PC-3 (cell line): ENCODE measurements around the gene RNF19B.

ENCODE experiments used
- EZH2 ChIP-seq: fragments of 300-600 bp; sonication (generic); IDR thresholded peaks from one replicate; pipeline ENCODE4 v1.6.1; 2017; ENCODE audit warnings: antibody characterized with exemption, mild to moderate bottlenecking, low read length; ENCODE audit not compliant: unreplicated experiment
- TF ChIP-seq, protein P1 (sequence below): fragments of 300-600 bp; sonication (generic); conservative IDR thresholded peaks from 2 replicates; pipeline ENCODE4 v1.5.1; 2017; ENCODE audit warnings: antibody characterized with exemption, low read depth, mild to moderate bottlenecking, low read length

DNA sequence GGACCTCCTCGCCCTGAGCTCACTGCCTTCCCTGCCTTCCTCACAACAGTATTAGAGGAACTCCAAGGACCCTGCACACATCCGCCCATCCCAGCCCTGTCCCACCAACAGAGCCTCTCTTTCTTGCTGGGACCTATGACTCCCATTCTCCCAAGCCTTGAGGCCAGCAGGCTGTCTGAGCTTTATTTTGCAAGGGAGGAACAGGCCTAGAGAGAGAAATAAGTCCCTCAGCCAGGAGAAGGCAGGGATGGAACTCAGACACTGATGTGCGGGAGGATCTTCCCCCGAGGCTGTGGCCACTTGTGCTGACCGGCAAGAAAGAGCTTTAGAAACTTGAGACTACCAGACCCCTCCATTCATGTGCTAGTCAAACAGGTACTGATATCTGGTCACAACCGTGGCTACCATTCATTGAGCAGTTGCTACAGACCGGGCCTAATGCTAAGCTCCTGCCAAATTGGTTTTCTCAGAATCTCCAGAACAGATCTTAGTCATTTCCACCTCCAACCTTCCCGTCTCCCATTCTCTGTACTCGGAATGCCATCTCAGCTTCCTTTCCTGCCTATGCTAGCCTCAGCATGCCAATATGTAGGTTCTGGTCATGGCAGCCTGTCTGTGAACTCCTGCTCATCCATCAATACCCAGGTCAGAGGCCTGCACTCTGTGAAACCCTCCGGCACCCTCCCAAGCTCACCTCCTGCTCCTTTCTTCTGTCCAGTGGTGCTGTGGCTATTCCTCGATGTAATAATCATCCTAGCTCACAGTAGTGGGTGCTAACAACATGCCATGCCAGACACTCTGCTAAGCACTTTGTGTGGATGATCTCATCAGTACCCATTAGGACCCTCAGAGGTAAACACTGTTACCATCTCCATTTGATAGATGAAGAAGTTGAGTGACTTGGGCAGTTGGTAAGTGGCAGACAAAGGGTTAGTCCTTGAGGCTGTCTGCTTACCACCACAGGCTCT, 67.2 kb downstream of the RNF19B start:
- TF ChIP-seq, protein P1, sequence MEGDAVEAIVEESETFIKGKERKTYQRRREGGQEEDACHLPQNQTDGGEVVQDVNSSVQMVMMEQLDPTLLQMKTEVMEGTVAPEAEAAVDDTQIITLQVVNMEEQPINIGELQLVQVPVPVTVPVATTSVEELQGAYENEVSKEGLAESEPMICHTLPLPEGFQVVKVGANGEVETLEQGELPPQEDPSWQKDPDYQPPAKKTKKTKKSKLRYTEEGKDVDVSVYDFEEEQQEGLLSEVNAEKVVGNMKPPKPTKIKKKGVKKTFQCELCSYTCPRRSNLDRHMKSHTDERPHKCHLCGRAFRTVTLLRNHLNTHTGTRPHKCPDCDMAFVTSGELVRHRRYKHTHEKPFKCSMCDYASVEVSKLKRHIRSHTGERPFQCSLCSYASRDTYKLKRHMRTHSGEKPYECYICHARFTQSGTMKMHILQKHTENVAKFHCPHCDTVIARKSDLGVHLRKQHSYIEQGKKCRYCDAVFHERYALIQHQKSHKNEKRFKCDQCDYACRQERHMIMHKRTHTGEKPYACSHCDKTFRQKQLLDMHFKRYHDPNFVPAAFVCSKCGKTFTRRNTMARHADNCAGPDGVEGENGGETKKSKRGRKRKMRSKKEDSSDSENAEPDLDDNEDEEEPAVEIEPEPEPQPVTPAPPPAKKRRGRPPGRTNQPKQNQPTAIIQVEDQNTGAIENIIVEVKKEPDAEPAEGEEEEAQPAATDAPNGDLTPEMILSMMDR = no peak
- TF ChIP-seq EZH2 = no peak
